Germinal center (tissue), 1 donor: ENCODE data around the gene LRWD1.
"Not testable (repeated sequence)": the region's sequence is repeated elsewhere in the genome, so short reads cannot be mapped to it uniquely, and the experiment has no call there.

Experiments
- DNase-seq: peaks from one replicate; pipeline ENCODE4 v3.0.0; 2012; ENCODE audit warnings: mixed read lengths, low spot score

LRWD1 gene

DNA sequence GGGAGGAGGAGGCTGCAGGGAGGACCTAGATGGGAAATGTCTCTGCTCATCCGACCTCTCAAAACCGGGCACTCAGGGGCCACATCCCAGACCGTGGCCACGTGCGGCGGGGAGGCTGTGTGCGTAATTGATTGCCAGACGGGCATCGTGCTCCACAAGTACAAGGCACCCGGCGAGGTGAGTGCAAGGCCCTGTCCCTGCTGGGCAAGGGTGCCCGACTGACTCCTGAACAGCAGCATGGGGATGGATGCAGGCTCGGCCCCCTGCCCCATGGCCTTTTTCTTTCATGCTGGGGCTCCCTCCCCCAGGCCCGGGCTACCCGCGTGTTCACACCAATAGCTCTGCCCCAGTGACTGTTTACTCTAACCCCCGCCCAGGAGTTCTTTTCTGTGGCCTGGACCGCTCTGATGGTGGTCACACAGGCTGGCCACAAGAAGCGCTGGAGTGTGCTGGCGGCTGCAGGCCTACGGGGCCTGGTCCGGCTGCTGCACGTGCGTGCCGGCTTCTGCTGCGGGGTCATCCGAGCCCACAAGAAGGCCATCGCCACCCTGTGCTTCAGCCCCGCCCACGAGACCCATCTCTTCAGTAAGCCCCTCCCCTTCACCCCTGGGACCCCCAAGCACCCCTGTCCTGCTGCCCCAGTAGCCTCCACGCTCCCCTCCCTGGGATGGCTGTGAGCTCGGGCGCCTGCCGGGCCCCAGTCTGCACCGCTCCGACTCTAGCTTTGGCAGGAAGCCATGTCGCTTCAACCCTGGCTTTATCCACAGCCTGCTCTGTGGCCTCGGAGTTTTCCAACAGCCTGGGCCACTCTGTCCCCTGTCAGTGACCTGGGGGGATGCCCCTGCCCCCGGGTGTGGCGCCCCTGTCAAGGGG is 3.9 kb downstream of the LRWD1 start:
- no peak for DNase-seq

DNA sequence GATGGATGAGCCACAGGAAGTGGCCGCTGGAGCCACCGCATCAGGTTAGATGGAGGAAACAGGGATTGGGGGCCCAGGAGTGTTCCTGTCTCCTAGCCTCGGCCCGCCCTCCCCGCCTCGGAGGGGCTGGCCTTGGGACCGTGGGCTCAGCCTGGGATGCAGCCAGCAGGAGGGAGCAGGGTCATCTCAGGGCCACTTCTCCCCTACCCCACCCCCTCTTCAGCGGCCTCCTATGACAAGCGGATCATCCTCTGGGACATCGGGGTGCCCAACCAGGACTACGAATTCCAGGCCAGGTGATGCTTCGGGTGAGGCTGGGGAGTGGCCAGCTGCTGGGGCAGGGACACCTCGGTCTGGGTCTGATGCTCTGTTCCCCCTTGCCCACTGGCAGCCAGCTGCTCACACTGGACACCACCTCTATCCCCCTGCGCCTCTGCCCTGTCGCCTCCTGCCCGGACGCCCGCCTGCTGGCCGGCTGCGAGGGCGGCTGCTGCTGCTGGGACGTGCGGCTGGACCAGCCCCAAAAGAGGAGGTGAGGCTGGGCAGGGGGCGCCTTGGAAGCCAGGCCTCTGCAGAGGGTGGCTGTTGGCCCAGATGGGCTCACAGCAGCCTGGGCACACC is 4.7 kb downstream of the LRWD1 start:
- no peak for DNase-seq

DNA sequence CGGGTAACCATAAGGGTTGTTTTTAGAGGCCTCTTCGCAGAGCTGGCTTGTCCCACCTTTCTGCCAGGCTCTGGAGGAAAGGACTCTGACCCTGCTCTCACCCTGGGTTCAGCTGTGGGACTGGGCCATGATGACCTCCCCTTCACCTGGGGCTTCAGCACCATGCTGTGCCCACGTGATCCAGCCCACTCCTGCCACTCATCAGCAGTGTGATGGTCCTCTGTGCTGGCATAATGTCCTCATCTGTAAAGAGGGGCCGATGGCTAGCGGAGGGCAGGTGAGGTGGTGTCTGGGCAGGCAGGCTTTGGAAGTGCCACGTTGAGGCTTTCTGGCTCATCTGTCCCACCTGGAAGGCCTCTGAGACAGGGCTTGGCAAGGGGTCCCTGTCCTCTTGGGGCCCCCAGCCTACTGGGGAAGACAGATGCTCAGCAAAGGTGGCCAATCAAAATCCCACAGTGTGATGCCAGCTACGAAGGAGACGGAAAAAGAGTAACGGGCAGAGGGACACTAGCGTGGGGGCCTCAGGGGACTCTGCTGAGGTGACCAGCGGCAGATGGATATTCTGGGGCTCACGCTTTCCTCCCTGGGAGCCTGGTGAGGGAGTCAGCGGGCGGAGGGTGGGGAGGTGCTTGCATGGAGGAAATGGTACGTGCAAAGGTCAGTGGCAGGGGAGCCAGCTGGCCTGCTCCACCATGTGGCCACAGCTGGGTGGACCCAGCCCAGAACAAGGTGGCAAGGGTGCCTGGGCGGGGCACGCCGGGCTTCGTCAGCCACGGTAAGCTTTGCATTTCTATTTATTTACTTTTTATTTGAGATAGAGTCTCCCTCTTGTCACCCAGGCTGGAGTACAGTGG is 5.4 kb downstream of the LRWD1 start:
- DNase-seq, result no peak

DNA sequence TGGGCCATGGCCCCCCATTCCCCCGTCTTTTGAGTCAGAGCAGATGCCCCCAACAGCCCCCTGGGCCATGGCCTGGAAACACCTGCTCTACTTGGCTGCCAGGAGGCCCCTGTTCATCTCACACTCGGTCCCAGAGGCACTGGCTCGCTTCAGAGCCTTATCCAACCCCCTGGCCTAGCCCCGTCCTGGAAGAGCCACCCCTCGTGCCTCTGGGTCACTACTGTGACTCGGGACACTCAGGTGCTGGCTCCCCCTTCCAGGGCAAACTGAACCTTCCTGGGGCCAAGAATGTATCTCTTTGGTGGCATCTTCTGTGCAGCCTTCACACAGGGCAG is 7.0 kb downstream of the LRWD1 start:
- no peak for DNase-seq

DNA sequence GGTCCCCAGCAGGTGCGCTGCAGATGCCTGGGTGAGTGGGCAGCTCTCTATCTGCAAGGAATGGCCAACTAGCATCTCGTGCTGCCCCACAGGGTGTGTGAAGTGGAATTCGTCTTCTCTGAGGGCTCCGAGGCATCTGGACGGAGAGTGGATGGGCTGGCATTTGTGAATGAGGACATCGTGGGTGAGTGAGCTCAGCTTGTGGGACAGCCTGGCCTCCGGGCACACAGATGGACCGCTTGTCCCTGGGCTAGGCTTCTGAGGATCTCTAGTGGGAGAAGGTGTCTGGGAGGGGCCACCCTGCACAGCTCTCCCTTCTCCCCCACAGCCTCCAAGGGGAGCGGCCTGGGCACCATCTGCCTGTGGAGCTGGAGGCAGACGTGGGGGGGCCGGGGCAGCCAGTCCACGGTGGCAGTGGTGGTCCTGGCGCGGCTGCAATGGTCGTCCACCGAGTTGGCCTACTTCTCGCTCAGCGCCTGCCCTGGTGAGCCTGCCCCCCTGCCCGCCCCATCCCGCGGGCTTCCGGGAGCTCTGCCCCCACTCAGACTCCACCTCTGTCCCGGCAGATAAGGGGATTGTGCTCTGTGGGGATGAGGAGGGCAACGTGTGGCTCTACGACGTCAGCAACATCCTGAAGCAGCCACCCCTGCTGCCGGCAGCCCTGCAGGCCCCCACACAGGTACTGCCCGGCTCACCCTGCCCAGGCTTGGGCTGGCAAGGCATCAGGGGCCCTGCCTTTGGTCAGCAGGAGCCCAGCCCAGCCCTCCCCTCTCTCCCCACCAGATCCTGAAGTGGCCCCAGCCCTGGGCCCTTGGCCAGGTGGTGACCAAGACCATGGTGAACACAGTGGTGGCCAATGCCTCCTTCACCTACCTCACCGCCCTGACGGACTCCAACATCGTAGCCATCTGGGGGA is 7.6 kb downstream of the LRWD1 start:
- no peak for DNase-seq

DNA sequence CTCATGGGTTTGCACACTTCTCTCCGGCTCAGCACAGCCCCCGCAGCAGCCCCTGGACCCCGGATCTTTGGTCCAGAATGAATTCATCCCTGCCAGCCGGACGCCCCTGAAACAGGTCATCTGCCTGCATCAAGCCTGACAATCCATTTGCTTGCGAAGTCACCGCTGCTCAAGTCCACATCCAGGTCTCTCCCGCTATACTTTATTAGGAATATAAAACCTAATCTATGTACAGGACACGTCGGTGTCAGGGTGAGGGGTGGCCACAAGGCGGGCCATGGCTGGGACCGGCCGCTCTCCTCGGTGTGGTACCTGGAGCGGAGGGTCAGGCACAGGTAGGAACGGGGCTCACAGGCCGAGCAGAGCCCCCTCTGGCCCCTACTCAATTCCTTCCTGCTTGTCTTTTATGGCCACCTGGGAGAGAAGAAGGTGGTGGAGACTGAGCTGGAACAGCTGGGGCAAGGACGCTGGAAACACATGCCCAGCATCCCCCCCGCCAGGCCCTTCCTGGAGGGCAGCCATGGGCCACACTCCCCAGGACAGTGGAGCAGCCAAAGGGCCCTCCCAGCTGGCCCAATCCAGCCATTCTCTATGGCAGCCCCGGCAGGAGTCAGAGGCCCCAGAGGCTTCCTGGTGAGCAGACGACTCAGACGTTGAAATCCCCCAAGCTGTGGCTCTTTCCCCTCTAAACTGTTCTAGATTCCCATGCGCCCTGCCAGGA is 8.6 kb downstream of the LRWD1 start:
- no peak for DNase-seq

DNA sequence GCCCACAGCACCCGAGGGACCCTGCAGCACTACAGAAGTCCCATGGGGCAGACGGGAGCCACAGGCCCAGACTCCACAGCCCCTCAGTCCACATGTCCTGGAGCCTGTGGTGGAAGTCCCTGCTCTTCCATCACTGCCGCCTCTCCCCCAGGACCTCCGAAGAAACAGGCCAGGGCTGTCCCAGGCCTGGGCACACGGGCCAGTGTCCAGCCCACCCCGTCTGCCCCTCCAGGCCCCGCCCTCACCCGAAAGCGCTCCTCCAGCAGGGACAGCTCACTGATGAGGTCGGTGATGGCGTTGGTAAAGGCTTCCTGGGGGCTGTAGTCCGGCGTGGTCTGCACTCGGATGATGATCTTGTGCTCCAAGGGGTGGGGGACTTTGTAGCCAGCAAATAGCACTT is 9.3 kb downstream of the LRWD1 start:
- not testable (repeated sequence) for DNase-seq

DNA sequence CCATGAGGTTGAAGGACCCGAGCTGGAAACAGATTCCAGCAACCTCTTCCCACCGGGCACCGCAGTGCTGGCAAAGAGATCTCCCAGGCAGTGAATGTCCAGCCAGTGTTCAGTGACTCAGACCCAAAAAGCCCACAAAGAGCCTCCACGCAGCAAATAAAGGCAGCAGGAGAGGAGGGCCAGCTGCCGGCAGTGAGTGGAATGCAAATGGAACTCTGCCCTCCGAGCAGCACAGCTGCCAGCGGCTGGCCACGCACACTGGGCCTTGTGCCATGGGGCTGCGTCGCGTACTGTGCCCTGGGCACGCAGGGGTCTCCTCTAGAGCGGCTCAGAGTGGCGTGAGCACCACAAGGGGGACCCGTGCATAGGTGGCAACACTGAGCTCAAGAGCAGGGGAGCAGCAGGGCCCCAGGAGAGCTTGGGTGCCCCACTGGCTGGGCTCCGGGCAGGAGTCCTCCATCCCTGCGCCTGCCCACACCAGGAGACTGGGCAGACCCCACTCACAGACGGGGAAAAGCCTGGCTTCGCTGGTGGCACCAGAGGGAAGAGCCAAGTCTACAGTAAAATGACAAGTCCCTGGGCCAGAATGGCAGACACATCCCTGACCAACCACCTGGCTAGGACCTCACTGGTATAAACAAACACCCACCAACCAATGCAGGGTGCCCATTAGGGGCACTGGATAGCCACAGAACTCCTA is 10.1 kb downstream of the LRWD1 start:
- DNase-seq, result not testable (repeated sequence)

DNA sequence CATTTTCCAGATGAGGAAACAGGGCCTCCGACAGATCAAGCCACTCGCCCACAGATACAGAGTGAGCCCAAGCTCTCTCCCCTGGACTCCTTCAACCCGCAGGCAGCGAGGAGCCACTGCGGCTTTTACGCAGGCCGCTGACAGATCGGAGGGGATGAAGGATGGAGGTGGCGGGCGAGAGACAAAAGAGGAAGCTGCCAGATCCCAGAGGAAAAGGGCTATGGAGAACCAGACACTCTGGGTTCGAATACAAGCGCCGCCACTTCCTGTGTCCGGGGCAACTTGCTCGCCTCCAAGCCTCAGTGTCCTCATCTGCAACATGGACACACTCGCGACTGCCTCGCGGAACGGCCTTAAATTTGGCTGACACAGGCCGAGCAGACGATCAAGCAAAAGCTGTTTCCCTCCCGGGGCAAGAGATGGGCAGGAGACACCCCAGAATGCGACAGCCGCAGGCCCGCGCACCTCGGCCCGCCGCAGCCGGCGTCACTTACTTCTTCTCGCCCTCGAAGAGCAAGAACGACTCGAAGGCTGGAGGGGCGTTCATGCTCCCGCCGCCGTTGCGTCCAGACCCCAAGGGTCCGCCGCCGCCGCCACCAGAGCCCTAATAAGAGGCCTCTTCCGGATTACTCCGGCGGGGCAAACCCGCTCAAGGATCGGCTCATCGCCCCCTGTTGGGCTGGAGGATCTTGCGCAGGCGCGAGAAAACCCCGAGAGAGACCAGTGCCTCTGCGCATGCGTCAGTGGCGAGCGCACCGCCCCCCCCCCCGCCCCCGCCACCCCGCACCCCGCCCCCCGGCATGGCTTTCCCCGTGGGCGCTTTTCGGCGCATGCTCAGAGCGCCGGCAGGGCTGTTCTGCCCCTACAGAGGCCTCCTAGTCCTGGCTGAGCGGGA is 13.8 kb downstream of the LRWD1 start, which contains the start of gene POLR2J:
Gene POLR2J, minus strand, starts transcription at position 609 of the 895 bp plus-strand sequence. Its CDS starts 62 bp downstream, at position 547.
- not testable (repeated sequence) for DNase-seq

DNA sequence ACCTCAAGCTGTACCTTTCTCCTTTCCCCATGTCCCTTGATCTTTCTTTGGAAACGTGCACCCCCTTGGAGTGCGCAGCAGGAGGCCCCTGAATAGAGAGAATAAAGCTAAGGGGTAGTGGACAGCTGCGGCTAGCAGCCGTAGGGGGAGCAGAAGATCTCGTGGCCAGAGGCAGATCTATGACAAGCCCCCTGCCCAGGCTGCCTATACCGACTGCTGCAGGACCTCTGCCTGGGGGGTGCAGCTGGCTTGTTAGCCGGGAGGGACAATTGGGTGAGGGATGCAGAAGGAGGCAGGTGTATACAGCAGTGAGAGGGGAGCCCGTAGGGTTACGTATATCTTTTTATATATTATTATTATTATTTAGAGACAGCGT is 14.4 kb downstream of the LRWD1 start:
- not testable (repeated sequence) for DNase-seq

DNA sequence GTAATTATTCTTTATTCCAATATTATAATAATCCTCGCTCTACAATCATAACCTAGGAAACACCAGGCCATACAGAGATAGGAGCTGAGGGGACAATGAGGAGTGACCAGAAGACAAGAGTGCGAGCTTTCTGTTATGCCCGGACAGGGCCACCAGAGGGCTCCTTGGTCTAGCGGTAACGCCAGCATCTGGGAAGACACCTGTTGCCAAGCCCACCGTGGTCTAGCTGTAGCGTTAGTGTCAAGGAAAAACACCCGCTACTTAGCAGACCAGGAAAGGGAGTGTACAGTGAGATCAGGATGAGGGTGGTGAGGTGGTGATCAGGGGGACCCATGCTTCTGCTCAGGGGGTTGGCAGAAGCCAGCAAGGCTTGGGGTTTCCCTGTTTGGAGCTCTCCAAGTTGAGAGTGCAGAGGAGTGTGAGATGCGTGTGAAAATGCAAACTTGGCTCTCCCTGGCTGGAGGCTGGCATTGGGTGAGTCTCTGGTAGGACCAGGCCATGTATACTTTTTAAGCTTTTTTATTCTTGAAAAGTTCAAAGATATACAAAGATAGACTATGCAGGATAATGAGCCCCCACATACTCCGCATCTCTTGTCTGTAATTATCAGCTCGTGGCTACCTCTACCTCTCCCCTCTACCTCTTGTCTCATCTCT is 15.3 kb downstream of the LRWD1 start:
- DNase-seq, result not testable (repeated sequence)

DNA sequence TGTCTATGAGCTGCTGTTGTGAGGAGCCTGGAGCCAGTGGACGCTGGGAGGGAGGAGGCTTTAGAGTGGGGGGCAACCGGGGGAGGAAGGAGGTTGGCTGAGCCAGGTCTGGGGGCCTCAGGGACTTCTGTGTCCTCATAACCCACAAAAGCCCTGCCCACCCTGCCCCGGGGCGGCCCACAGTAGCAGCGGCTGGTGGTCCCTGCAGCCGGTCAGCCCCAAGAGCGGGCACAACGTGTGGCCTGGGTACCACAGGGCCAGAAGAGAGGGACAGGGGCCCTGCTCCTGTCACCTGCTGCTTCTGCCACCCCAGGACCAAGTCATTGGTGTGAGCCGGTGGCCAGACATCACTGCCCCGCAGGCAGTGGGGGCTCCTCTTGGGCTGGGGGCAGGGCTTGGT is 17.2 kb downstream of the LRWD1 start:
- DNase-seq, result not testable (repeated sequence)

DNA sequence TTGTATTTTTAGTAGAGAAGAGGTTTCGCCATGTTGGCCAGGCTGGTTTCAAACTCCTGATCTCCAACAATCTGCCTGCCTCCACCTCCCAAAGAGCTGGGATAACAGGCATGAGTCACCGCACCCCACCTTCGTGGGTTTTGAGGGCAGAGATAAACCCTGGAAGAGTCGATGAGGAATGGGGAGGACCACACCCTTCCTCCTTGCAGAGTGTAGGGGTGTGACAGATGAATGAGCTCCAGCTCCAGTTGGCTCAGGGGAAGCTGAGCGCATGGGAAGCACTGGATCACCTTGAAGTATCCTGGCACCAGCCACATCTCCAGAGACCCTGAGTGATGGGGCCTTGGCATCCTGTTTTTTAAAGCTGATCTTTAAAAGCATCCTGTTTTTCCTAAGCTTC is 19.5 kb downstream of the LRWD1 start:
- DNase-seq, result not testable (repeated sequence)

DNA sequence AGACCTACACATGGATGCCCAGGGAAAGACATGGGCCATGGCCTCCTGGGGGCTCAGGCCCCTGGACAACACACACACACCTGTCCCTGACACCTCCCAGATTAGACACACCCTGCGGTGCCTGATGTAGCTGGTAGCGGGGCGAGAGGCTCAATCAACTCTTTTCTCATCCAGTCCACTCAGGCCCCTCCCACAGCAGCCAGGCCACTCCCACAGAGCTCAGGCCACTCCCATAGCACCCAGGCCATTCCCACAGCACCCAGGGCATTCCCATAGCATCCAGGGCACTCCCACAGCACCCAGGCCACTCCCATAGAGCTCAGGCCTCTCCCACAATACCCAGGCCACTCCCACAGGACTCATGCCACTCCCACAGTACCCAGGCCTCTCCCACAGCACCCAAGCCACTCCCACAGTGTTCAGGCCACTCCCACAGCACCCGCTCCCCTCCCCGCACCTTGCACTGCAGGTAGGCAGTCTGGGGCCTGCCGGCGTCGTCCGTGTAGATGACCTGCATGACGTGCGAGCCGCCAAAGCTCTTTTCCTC is 25.8 kb downstream of the LRWD1 start:
- DNase-seq, result not testable (repeated sequence)

DNA sequence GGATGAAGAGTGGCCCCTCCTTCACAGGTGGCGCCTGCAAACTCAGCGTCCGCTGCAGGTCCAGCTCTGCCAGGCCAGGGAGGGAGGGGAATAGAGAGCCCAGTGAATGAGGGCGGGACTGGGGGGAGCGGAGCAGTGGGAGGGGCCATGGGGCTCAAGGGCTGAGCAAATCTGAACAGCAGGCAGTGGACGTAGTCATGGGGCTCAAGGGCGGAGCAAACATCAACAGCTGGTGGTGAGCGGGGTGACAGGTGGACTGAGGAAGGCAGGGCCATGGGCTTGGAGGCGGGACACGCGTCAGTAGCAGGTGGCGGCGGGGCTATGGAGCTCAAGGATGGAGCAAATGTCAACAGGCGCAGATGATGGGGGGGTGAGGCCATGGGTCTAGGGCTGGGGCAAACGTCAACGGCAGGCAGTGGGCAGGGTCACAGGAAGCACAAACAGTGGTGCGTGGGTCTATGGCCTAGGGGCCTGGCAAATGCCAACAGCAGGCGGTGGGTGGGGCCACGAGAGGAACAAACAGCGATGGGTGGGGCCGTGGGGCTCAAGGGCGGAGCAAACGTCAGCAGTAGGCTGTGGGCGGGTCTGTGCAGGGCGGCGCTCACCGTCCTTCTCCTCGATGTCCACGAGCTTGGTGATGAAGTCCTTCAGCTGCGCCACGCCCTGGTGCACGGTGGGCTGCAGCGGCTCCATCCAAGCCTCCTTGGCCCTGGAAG is 28.6 kb downstream of the LRWD1 start:
- DNase-seq, result not testable (repeated sequence)

DNA sequence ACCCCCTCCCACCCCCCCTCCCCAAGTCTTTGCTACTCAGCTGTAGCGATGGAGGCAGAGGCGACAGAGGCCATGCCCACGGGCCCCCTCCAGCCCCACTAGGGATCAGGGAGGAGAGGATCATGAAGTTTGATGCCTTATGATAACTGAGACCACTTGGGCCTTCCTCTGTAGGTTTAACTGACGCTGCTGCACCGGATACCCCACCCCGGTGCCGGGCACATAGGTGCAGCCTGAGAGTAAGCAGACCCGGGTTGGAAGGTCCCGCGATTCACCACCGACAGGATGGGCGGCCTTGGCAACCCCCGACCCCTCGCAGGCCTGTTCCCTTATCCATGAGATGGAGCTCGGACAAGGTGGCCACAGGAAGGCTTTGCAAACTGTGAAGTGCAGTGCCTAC is 29.2 kb downstream of the LRWD1 start:
- not testable (repeated sequence) for DNase-seq

DNA sequence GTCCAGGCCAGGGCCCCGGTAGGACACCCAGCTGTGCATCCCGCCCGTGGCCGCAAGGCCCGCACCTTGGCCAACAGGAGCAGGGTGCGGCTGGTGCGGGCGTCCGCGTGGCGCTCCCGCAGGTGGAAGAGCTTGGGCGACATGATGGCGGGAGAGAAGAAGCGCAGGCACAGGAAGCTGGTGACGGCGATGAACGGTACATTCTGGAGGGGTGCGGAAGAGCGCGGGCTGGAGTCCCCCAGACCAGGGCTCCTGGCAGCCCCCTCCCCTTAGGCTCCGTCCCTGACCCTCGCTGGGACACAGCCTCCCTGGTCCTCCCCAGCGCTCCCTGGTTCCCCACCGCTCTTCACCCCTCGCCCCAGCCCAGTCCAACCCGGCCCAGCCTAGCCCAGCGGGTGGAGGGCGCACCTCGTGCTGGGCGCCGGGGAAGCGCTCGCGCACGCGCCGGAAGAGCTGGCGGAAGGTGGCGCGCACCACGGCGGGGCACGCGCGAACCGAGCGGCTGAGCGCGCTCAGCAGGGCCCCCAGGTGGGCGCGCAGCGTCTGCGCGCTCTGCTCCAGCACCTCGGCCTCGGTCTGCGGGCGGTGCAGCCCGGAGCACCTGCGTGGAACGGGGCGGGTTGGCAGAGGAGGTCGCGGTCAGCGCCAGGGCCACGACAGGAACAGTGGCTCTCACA is 29.8 kb downstream of the LRWD1 start:
- not testable (repeated sequence) for DNase-seq
